Endothelial cell of umbilical vein (primary cell): ENCODE measurements around the gene TAF3. TPM values are rescaled to one million over a fixed set of nuclear protein-coding genes. Genes with fewer than 3 reads are reported as not detected.

ENCODE experiments used
- BruUV-seq: library from RNA; stranded (reverse); fragments of 400-500 nt; replicated peaks from 2 replicates; lab custom pipeline; 2021; lab: Mats Ljungman, UMichigan
- CTCF ChIA-PET: fragments of 300-600, 350-600 bp; sonication (Branson Sonifier 250); formaldehyde crosslinking; loops from one replicate; lab custom pipeline; 2021; ENCODE audit warnings: antibody characterized with exemption, inconsistent platforms; lab: Charles Lee
- POLR2A ChIA-PET: fragments of 300-600, 350-600 bp; sonication (Branson Sonifier 250); formaldehyde crosslinking; loops from one replicate; lab custom pipeline; 2021; ENCODE audit warnings: antibody characterized with exemption, inconsistent platforms; lab: Charles Lee
- DNase-seq: peaks from one replicate; pipeline ENCODE4 v3.0.0-alpha.2; 2011; ENCODE audit warnings: low read depth, low spot score
- FAIRE-seq: peaks from 2 replicates; lab custom pipeline; 2011; peaks lifted over from hg19 to GRCh38; lab: Jason Lieb, UNC
- H2AFZ ChIP-seq: 2 replicates; pipeline ENCODE4 v1.6.0; 2012; ENCODE audit warnings: low read depth, low read length, control low read depth, inconsistent platforms
- H3K27ac ChIP-seq: 2 replicates; pipeline ENCODE4 v1.5.1; 2011; ENCODE audit warnings: low read depth, mild to moderate bottlenecking, control low read depth, low read length, moderate library complexity; ENCODE audit not compliant: insufficient read depth
- H3K27me3 ChIP-seq, 2 experiments: 2 replicates each; pipeline versions ENCODE4 v1.6.0 to v1.6.1; 2011; ENCODE audit warnings: low read length in 2 of 2, mixed read lengths in 1 of 2; ENCODE audit not compliant: control insufficient read depth in 2 of 2, insufficient read depth in 2 of 2
- H3K36me3 ChIP-seq, 2 experiments: 2 replicates in 1 of 2; 3 replicates in 1 of 2; pipeline ENCODE4 v1.5.1; 2011; ENCODE audit warnings: low read length in 2 of 2, mild to moderate bottlenecking in 1 of 2, moderate library complexity in 1 of 2; ENCODE audit not compliant: control insufficient read depth in 2 of 2, insufficient read depth in 2 of 2; ENCODE audit errors: extremely low read depth in 1 of 2
- H3K4me1 ChIP-seq: 3 replicates; pipeline ENCODE4 v1.5.1; 2011; ENCODE audit warnings: mild to moderate bottlenecking, low read length; ENCODE audit not compliant: control insufficient read depth, insufficient read depth; ENCODE audit errors: extremely low read depth
- H3K4me2 ChIP-seq: 2 replicates; pipeline ENCODE4 v1.6.1; 2011; ENCODE audit warnings: low read length, control low read depth, mixed read lengths; ENCODE audit not compliant: insufficient read depth
- H3K4me3 ChIP-seq, 3 experiments: fragments of 200-600 bp in 1 of 3; sonication (generic), shearing (Covaris generic) in 1 of 3; replicated peaks in 1 of 3; 2 replicates each; pipeline ENCODE4 v1.5.1; 2011 to 2016; ENCODE audit warnings: control low read depth in 3 of 3, low read length in 3 of 3, mild to moderate bottlenecking in 2 of 3, inconsistent platforms in 1 of 3, low read depth in 1 of 3, moderate library complexity in 1 of 3; ENCODE audit not compliant: insufficient read depth in 1 of 3
- H3K79me2 ChIP-seq: 2 replicates; pipeline ENCODE4 v1.6.0; 2012; ENCODE audit warnings: low read length, inconsistent platforms; ENCODE audit not compliant: control insufficient read depth, insufficient read depth
- H3K9ac ChIP-seq: replicated peaks from 2 replicates; pipeline ENCODE3; 2011; ENCODE audit warnings: low read length, control low read depth; ENCODE audit not compliant: insufficient read depth; ENCODE audit errors: extremely low read depth
- H3K9me1 ChIP-seq: replicated peaks from 3 replicates; pipeline ENCODE4 v1.6.0; 2011; ENCODE audit warnings: mild to moderate bottlenecking, low read length; ENCODE audit not compliant: control insufficient read depth, insufficient read depth; ENCODE audit errors: extremely low read depth
- H3K9me3 ChIP-seq: replicated peaks from 2 replicates; pipeline ENCODE4 v1.5.1; 2012; ENCODE audit warnings: low read length, inconsistent platforms; ENCODE audit not compliant: control insufficient read depth, insufficient read depth
- H4K20me1 ChIP-seq: replicated peaks from 2 replicates; pipeline ENCODE3; 2011; ENCODE audit warnings: mild to moderate bottlenecking, low read length; ENCODE audit not compliant: control insufficient read depth, insufficient read depth; ENCODE audit errors: extremely low read depth
- EZH2 ChIP-seq: IDR thresholded peaks from 2 replicates; pipeline ENCODE4 v1.6.1; 2012; ENCODE audit warnings: borderline replicate concordance, low read depth, mild to moderate bottlenecking, moderate library complexity, low read length, inconsistent platforms; ENCODE audit not compliant: severe bottlenecking
- FOS ChIP-seq: IDR thresholded peaks from 2 replicates; pipeline ENCODE4 v1.6.1; 2011; ENCODE audit warnings: mild to moderate bottlenecking, low read length, moderate library complexity, borderline replicate concordance; ENCODE audit not compliant: insufficient read depth
- GATA2 ChIP-seq: IDR thresholded peaks from 2 replicates; pipeline ENCODE4 v1.7.0; 2011; ENCODE audit warnings: low read depth, mild to moderate bottlenecking, moderate library complexity, mixed read lengths, low read length; ENCODE audit not compliant: insufficient read length, insufficient read depth
- JUN ChIP-seq: IDR thresholded peaks from 2 replicates; pipeline ENCODE4 v1.6.1; 2011; ENCODE audit warnings: borderline replicate concordance, low read depth; ENCODE audit not compliant: insufficient read length, insufficient read depth
- MYC ChIP-seq: IDR thresholded peaks from one replicate; pipeline ENCODE4 v1.6.1; 2011; ENCODE audit warnings: mild to moderate bottlenecking, low read depth, low read length
- POLR2A ChIP-seq: IDR thresholded peaks from 2 replicates; pipeline ENCODE4 v1.6.1; 2012; ENCODE audit warnings: low read depth, mild to moderate bottlenecking, control low read depth, low read length
- POLR2AphosphoS5 ChIP-seq: IDR thresholded peaks from 2 replicates; pipeline ENCODE4 v1.6.1; 2012; ENCODE audit warnings: low read depth, mild to moderate bottlenecking, control low read depth, low read length, moderate library complexity; ENCODE audit not compliant: insufficient read depth
- dilution Hi-C: fragments of 300-500 bp; cut with MboI; formaldehyde crosslinking; loops from one replicate; pipeline ENCODE4 v1.15.0; 2019; ENCODE audit warnings: low sequenced_read_pairs; ENCODE audit not compliant: extremely low pct_ligation_motif_present
- intact Hi-C: fragments of 100-400 bp; cut with micrococcal nuclease; formaldehyde crosslinking; loops from one replicate; pipeline ENCODE4 v1.10.0; 2022
- polyA plus RNA-seq, 4 experiments: library from polyadenylated mRNA; depleted of rRNA in 3 of 4; stranded (reverse) in 3 of 4; unstranded in 1 of 4; fragments of >200 nt; gene quantifications; 2 replicates each; pipeline versions ENCODE4 v1.2.1 to v1.2.3, GENCODE V29; 2011 to 2012; ENCODE audit warnings: missing spikeins in 1 of 4
- total RNA-seq: library from RNA; stranded (reverse); gene quantifications from 2 replicates; pipeline ENCODE4 v1.2.3, GENCODE V29; 2021
- TF ChIP-seq, protein P1 (sequence below): IDR thresholded peaks from 2 replicates; pipeline ENCODE4 v1.6.1; 2011; ENCODE audit not compliant: insufficient read depth, insufficient read length
- TF ChIP-seq, protein P2 (sequence below), 2 donors: IDR thresholded peaks; 1 replicate in 1 of 2; 2 replicates in 1 of 2; pipeline ENCODE4 v1.5.1; 2011; ENCODE audit warnings: low read length in 2 of 2, mild to moderate bottlenecking in 2 of 2, moderate library complexity in 2 of 2, control low read depth in 1 of 2, inconsistent platforms in 1 of 2, low read depth in 1 of 2; ENCODE audit not compliant: insufficient read depth in 1 of 2; ENCODE audit errors: extremely low read depth in 1 of 2

Gene TAF3
- total and polyA plus RNA-seq, 2 donors (not counting 3 experiments of a cell fraction or from before 2014, with no cell fraction given) = 2.4 to 10.5 TPM

DNA sequence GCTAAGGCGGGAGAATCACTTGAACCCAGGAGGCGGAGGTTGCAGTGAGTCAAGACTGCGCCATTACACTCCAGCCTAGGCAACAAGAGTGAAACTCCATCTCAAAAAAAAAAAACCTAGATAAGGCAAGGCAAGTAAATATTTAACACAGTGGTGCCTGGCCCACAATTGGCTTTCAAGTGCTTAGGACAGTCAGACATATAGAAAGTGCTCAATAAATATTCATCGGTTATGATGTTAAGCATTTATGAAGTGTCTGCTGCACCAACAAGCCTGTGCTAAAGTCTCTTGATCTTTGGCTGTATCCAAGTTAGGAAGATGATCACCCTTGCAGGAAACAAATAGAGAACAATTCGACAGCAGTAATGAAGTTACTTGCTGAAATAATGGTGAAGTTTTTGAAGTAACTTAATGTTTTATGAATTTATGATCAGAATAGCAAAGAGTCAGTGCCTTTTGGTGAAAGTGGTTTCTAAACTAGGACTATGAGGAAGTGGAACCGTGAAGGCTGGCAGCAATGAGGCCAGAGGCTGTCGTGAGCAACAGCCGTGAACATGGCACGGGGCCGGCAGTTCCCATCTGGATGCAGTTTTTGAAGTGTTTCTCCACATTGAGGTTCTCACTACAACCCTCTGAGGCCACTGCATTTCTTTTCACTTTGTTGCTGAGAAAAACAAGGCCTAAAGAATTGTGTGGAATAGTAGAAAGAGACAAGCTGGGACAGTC lies 188.1 kb downstream of the TAF3 start:
- Histone ChIP-seq H3K79me2 (no peaks in the 10 kb centered on the region), H3K4me2 (no peak overlapping the region), H2AFZ (no peak overlapping the region), H3K27me3 (no peaks in the 10 kb centered on the region), H3K9me1 (no peaks in the 10 kb centered on the region), H3K36me3 (no peaks in the 10 kb centered on the region), H3K9ac (no peak overlapping the region), H4K20me1 (no peaks in the 10 kb centered on the region), H3K4me3 (no peak overlapping the region), H3K4me1 (no peaks in the 10 kb centered on the region), H3K9me3 (no peaks in the 10 kb centered on the region), H3K27ac (no peak overlapping the region)
- no peak for FAIRE-seq
- CTCF ChIA-PET = no interaction called here
- POLR2A ChIA-PET = no interaction called here
- dilution Hi-C loops = no loop called here
- TF ChIP-seq, protein P1, sequence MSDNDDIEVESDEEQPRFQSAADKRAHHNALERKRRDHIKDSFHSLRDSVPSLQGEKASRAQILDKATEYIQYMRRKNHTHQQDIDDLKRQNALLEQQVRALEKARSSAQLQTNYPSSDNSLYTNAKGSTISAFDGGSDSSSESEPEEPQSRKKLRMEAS = no peak
- TF ChIP-seq MYC (no peak), EZH2 (no peak), FOS (no peak), POLR2AphosphoS5 (no peak), JUN (no peak), GATA2 (no peak), POLR2A (no peak)
- TF ChIP-seq, protein P2, sequence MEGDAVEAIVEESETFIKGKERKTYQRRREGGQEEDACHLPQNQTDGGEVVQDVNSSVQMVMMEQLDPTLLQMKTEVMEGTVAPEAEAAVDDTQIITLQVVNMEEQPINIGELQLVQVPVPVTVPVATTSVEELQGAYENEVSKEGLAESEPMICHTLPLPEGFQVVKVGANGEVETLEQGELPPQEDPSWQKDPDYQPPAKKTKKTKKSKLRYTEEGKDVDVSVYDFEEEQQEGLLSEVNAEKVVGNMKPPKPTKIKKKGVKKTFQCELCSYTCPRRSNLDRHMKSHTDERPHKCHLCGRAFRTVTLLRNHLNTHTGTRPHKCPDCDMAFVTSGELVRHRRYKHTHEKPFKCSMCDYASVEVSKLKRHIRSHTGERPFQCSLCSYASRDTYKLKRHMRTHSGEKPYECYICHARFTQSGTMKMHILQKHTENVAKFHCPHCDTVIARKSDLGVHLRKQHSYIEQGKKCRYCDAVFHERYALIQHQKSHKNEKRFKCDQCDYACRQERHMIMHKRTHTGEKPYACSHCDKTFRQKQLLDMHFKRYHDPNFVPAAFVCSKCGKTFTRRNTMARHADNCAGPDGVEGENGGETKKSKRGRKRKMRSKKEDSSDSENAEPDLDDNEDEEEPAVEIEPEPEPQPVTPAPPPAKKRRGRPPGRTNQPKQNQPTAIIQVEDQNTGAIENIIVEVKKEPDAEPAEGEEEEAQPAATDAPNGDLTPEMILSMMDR (IDR thresholded peaks at IDR 0.05; ENCODE audit: extremely low read depth in 1 of 2, insufficient read depth in 1 of 2, low read depth in 1 of 2, low read length in 2 of 2) = no peak
- BruUV-seq = no TSS peak
- DNase-seq = no peak
- intact Hi-C loops = no loop called here
